OCI-LY7 (cell line): Measurements from ENCODE around the gene TRIO. TPM values are rescaled to one million over a fixed set of nuclear protein-coding genes. Genes with fewer than 3 reads are reported as not detected.

Experiments used
- BruUV-seq: library from RNA; stranded (reverse); fragments of 400-500 nt; replicated peaks from 2 replicates; lab custom pipeline; 2021; lab: Mats Ljungman, UMichigan
- CTCF ChIA-PET: fragments of 300-600 bp; sonication (Branson Sonifier 250); formaldehyde crosslinking; loops from one replicate; lab custom pipeline; 2022; ENCODE audit warnings: antibody characterized with exemption; ENCODE audit not compliant: unreplicated experiment; lab: Charles Lee
- POLR2A ChIA-PET: fragments of 300-600 bp; sonication (Branson Sonifier 250); formaldehyde crosslinking; loops from one replicate; lab custom pipeline; 2022; ENCODE audit warnings: antibody characterized with exemption; lab: Charles Lee
- DNase-seq: peaks from one replicate; pipeline ENCODE4 v3.0.0-alpha.2; 2015; ENCODE audit warnings: low spot score
- H2AFZ ChIP-seq: fragments of 200-600 bp; sonication (generic), shearing (Covaris generic); 2 replicates; pipeline ENCODE4 v1.6.1; 2014; ENCODE audit warnings: mild to moderate bottlenecking, antibody characterized with exemption, low read length, moderate library complexity
- H3K27ac ChIP-seq: fragments of 200-600 bp; sonication (generic); 2 replicates; pipeline ENCODE4 v1.5.1; 2014; ENCODE audit warnings: mixed run types, low read depth, mild to moderate bottlenecking, moderate library complexity, low read length, inconsistent platforms; ENCODE audit not compliant: poor library complexity, severe bottlenecking
- H3K36me3 ChIP-seq: fragments of 200-600 bp; sonication (generic); 2 replicates; pipeline ENCODE4 v1.6.1; 2014; ENCODE audit warnings: mild to moderate bottlenecking, antibody characterized with exemption, low read length, moderate library complexity, mixed read lengths; ENCODE audit not compliant: insufficient read depth
- H3K4me1 ChIP-seq: fragments of 200-600 bp; sonication (generic); 2 replicates; pipeline ENCODE4 v1.5.1; 2014; ENCODE audit warnings: mild to moderate bottlenecking, low read length; ENCODE audit not compliant: insufficient read depth, poor library complexity, severe bottlenecking
- H3K4me2 ChIP-seq: fragments of 200-600 bp; sonication (generic); 2 replicates; pipeline ENCODE4 v1.6.1; 2014; ENCODE audit warnings: mild to moderate bottlenecking, low read length
- H3K4me3 ChIP-seq: fragments of 200-600 bp; sonication (generic); 2 replicates; pipeline ENCODE4 v1.5.1; 2014; ENCODE audit warnings: mild to moderate bottlenecking, low read depth, low read length; ENCODE audit not compliant: poor library complexity, severe bottlenecking
- H3K79me2 ChIP-seq: fragments of 200-600 bp; sonication (generic); 2 replicates; pipeline ENCODE4 v1.6.1; 2016; ENCODE audit warnings: low read depth, mild to moderate bottlenecking, low read length, moderate library complexity, mixed read lengths; ENCODE audit not compliant: insufficient read depth
- H3K9me2 ChIP-seq: fragments of 200-600 bp; sonication (generic); 2 replicates; pipeline ENCODE4 v1.6.1; 2016; ENCODE audit warnings: mild to moderate bottlenecking, low read length, mixed read lengths; ENCODE audit not compliant: insufficient read depth
- H3K9me3 ChIP-seq: fragments of 200-600 bp; sonication (generic); 2 replicates; pipeline ENCODE4 v1.6.1; 2014; ENCODE audit warnings: mild to moderate bottlenecking, mixed run types, low read length, mixed read lengths
- H4K20me1 ChIP-seq: fragments of 200-600 bp; sonication (generic); 2 replicates; pipeline ENCODE4 v1.6.1; 2014; ENCODE audit warnings: mild to moderate bottlenecking, antibody characterized with exemption, low read length, moderate library complexity, mixed read lengths; ENCODE audit not compliant: insufficient read depth
- EZH2phosphoT487 ChIP-seq: fragments of 200-600 bp; sonication (generic); IDR thresholded peaks from 2 replicates; pipeline ENCODE4 v1.6.1; 2018; ENCODE audit warnings: low read depth, borderline replicate concordance, mild to moderate bottlenecking, mixed run types, antibody characterized with exemption, low read length, moderate library complexity, mixed read lengths
- intact Hi-C: fragments of 100-400 bp; cut with micrococcal nuclease; formaldehyde crosslinking; loops from one replicate; pipeline ENCODE4 v1.10.0; 2022; ENCODE audit not compliant: unreplicated experiment
- total RNA-seq, 2 experiments: library from RNA; depleted of rRNA in 1 of 2; stranded (reverse); fragments of >200 nt in 1 of 2; shearing (Covaris generic) in 1 of 2; gene quantifications; 2 replicates each; pipeline ENCODE4 v1.2.3, GENCODE V29; 2014 to 2022
- TF ChIP-seq, protein P1 (sequence below): fragments of 200-600 bp; sonication (generic); conservative IDR thresholded peaks from 2 replicates; pipeline ENCODE4 v1.5.1; 2014; ENCODE audit warnings: mild to moderate bottlenecking, antibody characterized with exemption, low read length, moderate library complexity, mixed read lengths

Gene TRIO
- total RNA-seq, 2 experiments from 2014 or later = 35.8 to 55.1 TPM

DNA sequence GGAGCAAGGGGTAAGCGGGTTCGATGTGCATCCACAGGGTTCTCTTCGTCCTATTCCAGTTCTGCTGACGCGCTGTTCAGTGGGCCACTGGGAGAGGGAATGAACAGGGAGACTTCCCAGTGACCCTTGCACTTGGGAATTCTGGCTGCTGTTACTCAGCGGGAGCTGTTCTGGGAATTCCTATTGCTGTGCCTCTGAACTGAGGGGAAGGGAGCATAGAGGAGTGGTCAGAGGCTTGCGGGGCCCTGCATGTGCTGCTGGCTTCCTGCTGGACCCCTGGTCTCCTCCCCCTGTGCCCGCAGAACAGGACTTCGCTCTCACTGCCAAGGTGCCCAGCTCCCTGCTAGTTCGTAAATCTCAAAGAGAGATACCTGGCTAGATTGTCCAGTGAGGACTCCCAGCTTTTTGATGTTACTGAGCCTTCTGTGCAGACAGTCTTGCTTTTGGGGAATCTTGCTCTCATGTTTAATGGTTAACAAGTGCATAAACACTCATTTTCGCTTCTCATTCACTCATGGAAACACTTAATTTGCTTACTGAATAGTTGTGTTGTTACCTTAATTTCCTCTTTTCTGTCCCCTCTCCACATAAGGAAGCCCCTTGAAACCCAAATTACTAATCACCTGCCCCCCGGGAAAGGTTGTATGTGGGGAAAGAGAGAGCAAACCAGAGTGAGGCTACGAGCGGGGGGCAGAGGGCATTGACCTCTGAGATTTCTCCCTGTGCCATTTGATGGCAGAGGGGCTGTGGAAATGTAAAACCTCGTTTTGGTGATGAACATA, 5.9 kb downstream of the TRIO start:
- no peaks in the 10 kb centered on the region for H3K9me2 ChIP-seq
- POLR2A ChIA-PET = interaction anchor here (2.4 kb wide), 1 partner anchor 10 kb away, joined by 8 read pairs; no protein-coding TSS in a partner anchor
- H3K4me2 ChIP-seq = no peak overlapping the region
- H3K4me3 ChIP-seq = no peak overlapping the region
- TF ChIP-seq, protein P1, sequence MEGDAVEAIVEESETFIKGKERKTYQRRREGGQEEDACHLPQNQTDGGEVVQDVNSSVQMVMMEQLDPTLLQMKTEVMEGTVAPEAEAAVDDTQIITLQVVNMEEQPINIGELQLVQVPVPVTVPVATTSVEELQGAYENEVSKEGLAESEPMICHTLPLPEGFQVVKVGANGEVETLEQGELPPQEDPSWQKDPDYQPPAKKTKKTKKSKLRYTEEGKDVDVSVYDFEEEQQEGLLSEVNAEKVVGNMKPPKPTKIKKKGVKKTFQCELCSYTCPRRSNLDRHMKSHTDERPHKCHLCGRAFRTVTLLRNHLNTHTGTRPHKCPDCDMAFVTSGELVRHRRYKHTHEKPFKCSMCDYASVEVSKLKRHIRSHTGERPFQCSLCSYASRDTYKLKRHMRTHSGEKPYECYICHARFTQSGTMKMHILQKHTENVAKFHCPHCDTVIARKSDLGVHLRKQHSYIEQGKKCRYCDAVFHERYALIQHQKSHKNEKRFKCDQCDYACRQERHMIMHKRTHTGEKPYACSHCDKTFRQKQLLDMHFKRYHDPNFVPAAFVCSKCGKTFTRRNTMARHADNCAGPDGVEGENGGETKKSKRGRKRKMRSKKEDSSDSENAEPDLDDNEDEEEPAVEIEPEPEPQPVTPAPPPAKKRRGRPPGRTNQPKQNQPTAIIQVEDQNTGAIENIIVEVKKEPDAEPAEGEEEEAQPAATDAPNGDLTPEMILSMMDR = no peak
- no peak for TF ChIP-seq EZH2phosphoT487
- H2AFZ ChIP-seq = no peak overlapping the region
- no TSS peak for BruUV-seq
- no peaks in the 10 kb centered on the region for H3K9me3 ChIP-seq
- intact Hi-C loops = no loop called here
- no peaks in the 10 kb centered on the region for H4K20me1 ChIP-seq
- CTCF ChIA-PET = no interaction called here
- H3K36me3 ChIP-seq = no peaks in the 10 kb centered on the region
- H3K27ac ChIP-seq = no peak overlapping the region
- peaks cover 44% of the 10 kb centered on the region for H3K79me2 ChIP-seq
- H3K4me1 ChIP-seq = peaks cover 30% of the 10 kb centered on the region
- DNase-seq = no peak

GRCh38 chr5:14149672-14150274, 6.6 kb downstream of the TRIO start:
- POLR2A ChIA-PET = interaction anchor here (2.4 kb wide), 1 partner anchor 9 kb away, joined by 8 read pairs; no protein-coding TSS in a partner anchor
- Histone ChIP-seq H3K27ac (no peak overlapping the region), H3K36me3 (no peaks in the 10 kb centered on the region), H3K9me3 (no peaks in the 10 kb centered on the region), H3K79me2 (peaks cover 51% of the 10 kb centered on the region), H3K4me1 (peaks cover 36% of the 10 kb centered on the region), H3K9me2 (no peaks in the 10 kb centered on the region), H3K4me2 (no peak overlapping the region), H2AFZ (no peak overlapping the region), H3K4me3 (no peak overlapping the region), H4K20me1 (no peaks in the 10 kb centered on the region)
- BruUV-seq = no TSS peak
- no peak for TF ChIP-seq EZH2phosphoT487
- TF ChIP-seq, protein P1 = no peak
- intact Hi-C loops = no loop called here
- CTCF ChIA-PET = no interaction called here
- no peak for DNase-seq

- POLR2A ChIA-PET = no interaction called here
- no peaks in the 10 kb centered on the region for H3K9me3 ChIP-seq
- no peaks in the 10 kb centered on the region for H4K20me1 ChIP-seq
Measured at GRCh38 chr5:14151416-14151815, 8.3 kb downstream of the TRIO start.

More at GRCh38 chr5:14151416-14151815, 8.3 kb downstream of the TRIO start:
- TF ChIP-seq, protein P1 = no peak
- no peak for TF ChIP-seq EZH2phosphoT487
- DNase-seq = no peak
- peaks cover 52% of the 10 kb centered on the region for H3K79me2 ChIP-seq
- intact Hi-C loops = no loop called here
- H3K4me2 ChIP-seq = no peak overlapping the region
- H2AFZ ChIP-seq = no peak overlapping the region
- CTCF ChIA-PET = no interaction called here
- no peaks in the 10 kb centered on the region for H3K9me2 ChIP-seq
- no peaks in the 10 kb centered on the region for H3K36me3 ChIP-seq
- peaks cover 43% of the 10 kb centered on the region for H3K4me1 ChIP-seq
- no peak overlapping the region for H3K4me3 ChIP-seq
- no peak overlapping the region for H3K27ac ChIP-seq
- BruUV-seq = no TSS peak
